HG02970 (cell line): ENCODE results near the gene ZNF385A.

ENCODE experiments used
- ATAC-seq: cut with Tn5 transposase; IDR thresholded peaks from one replicate; pipeline ENCODE4 v1.9.1; 2021; ENCODE audit warnings: mild to moderate bottlenecking, moderate library complexity, moderate number of reproducible peaks; ENCODE audit not compliant: unreplicated experiment, low FRiP score

ZNF385A gene

DNA sequence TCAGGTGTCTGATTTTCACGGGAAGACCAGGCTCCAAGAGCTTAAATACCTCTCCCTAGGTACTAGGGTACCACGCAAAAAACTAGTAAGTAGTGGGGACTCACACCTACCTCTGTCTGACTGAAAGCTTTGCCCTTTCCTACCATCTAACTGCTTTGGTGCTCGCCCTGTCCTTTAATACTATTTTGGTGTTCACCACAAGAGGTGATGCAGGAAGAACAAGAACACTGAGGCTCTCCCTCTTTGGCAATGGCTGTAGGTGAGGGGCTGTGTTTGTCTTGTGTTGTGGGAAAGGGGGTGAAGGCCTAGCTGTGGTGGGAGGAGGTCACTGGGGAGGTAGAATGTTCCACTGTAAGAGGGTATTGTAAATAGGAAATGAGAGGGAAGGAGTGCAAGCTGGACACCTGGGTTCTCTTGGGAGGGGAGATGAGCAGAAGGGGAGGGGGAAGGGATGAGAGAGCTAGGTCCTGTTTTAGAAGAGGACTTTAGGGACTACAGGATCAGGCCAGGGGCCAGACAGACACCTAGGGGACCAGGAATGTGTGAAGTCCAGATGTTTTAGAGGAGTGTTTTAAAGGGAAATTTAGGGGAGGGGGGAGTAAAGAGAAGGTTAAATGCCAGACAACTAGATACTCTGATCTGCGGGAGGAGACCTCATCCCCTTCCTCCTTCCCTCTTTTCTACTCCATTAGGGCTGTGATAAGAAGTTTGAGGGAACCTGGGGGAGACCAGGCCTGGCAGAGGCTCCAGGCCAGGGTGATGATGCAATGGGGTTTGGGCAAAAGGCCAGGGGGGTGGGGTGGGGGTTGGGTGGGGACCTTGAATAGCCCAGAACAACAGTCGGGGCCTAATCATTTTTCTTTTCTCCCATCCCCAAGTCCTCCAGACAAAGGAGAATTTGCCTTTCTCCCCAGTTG, 32.4 kb upstream of the ZNF385A start:
- ATAC-seq, result no peak

DNA sequence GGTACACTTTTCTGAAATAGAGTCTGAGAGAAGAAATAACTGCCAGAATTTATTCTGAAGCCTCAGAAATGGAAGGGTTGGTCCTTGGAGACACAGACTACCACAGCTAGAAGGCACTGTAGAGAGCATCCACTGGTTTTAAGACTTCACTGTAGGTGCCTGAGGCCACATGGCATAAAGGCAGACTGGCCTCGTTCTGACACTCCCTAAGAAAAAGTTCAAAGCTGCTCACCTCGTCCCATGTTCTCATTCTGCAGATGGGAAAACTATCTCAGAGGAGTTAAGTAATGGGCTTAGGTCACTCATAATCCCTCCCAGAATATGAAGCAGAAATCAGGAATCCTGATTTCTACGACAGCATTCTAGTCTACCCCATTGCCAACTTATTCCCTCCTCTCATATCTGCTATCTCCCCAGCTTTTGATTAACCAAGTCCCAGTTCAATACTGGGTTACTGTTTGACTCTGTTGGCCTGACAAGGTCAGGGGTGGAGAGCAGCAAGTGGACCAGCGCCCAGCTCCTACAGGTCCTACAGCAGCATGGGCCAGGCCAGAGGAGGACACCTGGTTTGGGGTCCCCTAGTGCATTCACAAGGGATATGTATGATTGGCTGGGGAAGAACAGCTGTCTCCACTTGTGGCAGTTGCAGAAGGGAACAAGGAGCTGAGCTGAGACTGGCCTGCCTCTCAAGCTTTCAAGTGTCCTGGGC, 30.8 kb upstream of the ZNF385A start:
- no peak for ATAC-seq

DNA sequence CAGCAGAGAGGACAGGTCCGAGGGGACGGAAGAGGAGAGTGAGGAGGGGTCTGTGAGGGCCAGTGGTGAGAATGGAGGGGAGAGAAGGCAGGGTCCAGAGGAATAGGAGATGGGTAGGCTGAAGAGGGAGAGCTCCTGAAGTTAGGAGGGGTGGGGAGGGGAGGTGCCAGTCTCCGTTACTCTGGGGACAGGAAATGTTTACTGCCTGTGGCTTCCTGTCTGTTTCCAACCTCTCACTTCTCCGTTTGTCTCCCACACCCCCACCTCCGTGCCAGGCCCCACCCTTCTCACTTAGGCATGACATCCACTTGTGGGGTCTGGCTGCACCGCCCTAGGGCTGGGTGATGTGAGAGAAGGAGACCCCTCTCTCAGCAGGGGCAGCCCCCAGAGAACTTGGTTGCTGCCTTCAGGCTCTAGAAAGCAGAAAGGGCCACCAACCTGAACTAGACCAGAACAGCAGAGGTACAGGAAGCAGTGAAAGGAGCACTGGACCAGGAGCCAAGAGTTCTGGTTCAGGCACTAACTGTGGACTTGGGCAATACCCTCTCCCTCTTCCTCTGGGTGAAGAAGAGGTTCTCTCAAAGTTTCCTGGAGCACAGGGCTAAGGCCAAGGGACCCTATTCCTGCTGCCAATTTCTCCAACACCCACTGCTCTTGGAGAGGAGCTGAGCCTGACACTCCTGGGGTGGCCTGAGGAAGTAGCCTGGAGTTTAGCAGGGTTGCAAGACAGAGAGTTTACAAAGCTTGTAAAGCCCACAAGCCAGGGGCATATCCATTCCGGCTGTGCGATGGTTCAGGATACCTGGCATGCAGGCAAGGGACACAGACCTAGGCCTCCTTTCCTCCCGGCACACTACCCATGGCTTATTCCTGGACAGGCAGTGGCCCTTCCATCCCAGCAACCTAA, 29.0 kb upstream of the ZNF385A start:
- ATAC-seq, result no peak

DNA sequence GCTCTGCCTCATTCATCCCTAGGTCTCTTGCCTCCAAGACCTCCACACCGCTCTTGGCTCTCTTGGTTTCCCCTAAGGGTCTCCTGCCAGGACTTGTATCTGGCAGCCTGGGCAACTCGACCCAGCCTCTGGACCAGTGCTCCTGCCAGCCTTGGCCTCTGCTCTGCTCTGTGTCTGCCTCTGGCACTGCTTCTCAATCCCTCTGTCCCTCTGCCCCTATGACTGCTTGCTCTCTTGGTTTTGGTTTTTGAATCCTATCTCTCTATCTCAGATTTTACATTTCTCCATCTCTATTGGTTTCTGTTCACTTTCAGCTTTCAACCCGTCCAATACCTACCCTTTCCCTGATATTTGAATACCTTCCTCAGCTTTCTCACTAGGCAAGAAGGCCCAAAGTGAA, 28.3 kb upstream of the ZNF385A start:
- ATAC-seq, result no peak

DNA sequence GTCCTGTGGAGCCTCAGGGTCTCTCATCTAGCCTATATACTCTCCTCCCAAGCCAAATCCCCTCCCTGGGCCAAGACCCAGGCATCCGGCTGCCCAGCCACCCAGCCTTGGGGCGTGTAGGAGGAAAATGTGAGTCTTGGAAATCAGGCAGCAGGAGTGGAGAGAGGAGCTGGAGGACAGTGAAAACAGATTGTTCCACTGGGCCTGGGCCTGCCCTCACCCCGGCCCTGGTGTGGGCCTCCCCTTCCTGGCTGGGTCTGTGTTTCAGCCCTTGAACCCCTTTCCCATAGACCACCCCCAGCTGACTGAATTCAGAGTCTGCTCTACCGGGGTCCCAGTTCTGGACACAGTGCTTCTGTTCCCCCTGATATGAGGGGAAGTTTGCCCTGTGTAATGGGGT, 27.8 kb upstream of the ZNF385A start:
- ATAC-seq, result no peak

DNA sequence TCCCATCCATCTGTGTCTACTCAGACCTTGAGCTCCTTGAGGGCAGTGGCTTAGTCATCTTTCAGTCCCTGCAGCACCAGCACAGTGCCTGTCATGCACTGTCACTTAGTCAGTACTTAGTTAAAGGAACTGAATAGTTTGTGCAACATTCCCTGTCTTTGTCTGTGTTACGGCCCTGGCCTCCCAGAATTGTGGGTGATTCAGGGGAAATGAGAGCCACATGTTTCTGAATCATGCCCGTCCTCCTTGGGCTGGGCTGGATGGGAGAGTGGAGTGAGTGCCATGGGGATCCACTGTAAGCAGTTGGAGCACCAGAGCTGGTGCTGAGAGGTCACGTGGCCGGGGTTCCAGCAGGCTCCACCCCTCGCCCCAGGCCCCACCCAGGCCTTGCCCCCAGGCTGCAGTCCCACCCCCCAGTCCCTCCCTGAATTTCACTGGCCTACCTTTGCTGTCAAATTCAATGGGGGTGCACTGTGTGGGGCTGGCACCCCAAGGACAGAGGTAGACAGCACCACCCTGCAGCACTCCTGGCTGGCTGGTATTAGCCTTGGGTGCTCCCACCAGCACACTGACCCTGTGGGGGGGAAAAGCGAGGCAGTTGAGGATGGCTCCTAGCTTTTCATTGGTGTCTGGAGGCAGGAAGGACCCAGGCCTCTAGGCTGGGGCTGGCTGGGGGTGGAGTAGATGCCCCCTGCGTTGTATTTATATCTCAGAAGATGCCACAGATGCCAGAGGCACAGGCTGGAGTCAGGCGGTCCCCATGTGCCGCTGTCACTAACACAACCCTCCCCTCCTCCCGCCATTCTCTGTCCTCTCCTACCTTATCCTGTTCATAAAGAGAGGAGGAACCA, 27.1 kb upstream of the ZNF385A start:
- ATAC-seq, result no peak

DNA sequence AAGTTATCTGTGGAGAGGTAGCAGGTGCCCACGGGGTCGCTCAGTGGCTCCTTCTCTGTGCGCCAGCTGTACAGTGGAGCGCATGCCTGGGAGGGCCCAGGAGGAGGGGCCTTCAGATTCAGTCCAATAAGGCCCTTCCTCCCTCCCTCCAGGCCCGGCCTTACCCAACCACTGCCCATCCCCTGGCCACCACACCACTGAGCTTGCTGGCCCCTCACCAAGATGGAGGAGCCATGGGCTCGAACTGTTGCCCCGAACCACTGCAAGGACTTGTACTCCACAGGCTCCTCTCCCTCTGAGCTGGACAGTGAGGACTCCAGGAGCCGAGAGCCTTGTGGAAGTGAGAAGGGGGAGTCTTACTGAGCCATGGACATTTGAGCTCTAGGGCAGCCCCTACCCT, 24.7 kb upstream of the ZNF385A start:
- no peak for ATAC-seq

DNA sequence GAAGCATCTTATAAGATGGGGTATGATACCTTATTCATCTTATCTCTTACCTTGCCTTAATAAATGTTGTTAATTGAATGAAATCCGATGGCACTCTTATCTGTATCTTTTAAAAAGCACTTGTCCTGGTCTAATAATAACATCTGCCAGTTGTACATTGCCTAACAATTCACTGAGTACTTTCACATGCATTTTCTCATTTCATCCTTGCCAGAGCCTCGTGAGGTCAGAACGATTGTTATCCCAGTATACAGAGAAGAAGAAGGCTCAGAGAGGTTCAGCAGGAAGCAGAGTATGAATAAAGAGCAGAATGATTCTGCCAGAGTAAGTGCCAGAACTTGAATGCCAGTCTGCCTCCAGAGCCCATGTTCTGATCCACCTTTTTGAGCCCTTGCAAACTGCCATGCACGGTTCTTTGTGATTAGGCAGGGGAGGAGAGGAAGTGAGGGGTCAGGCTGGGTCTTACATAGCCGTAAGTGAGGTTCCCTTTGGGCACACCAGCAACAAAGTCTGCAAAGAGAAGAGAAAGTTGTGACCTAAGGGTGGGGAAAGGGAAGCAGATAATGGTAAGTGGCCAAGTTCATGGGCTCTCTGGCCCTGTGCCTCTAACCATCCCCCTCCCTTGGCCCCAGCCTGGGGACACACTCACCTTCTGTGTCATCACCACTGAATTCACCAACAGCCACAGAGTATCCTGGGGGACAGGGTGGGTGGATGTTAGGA, 22.8 kb upstream of the ZNF385A start:
- no peak for ATAC-seq

DNA sequence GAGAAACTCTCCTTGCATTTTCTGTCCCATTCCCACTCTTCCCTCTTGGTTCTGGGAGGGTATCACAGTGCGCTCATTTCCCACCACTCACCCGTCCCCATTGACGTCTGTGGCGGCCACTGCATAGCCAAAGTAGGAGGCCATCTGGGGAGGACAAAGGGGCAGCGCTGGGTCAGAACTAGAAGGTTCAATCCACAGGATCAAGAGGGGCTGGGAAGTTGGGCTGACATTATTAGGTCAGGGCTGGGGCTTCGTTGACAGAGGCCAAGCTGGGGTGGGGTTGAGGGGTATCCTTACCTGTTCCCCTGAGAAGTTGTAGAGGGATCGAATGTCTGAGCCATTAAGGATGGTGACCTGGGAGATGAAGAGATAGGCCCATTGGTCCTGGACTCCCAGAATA, 21.0 kb upstream of the ZNF385A start:
- ATAC-seq, result no peak

DNA sequence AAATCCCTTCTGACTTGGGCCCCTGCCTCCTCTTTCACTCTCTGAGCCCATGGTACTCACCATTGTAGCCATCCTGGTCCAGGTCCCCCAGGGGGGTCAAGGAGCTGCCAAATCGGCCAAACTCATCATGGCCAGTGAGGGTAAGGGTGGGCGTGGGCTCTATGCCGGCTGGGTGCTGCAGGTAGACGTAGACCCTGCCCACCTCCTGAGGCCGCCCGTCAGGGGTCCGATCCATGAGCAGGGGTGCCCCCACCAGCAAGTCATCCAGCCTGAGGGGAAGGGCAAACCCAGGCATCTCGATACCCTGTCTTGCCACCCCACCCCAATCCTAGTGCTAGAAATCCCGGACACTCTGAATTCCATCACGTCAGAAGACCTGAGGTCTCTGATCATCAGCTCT, 20.6 kb upstream of the ZNF385A start:
- ATAC-seq, result no peak

DNA sequence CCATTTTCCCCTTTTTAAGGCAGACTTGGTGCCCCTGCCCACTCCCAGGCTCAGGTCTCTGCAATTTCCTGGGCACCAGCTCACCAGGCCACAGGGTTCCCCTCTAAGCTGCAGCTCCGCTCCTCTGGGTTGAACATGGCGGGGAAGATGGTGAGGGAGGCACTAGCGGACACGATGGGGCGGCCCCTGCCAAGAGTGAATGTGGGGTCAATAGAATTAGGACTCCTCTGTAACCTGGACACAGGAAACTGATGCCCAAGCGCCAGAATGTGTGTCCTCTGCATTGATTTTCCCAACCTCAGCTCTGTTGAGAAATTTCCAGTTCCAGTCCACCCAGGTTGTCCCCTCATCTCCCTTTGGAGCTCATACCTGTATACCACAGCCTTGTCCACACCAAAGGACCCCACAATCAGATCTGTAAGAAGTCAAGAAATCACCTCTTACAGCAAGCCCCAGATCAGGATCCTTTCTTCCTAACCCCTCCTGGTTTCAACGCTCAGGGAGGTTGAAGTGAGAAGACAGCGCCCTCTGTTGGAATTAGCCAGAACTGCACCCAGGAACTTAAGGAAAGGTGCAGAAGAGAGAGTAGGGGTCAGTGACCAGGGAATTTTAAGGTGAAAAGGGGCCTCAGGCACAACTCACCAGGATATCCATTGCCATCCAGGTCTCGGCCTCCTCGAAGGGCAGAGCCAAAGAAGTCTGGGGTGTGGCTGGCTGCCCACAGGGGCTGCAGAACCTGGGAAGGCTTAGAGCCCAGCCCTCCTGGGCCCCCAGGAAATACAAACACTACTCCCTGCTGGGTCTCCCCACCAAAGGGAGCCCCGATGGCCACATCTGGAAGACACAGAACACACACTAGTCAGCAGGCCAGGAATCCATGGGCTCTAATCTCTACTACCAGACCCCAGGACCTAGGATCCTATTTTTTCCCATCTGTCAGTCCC, 19.8 kb upstream of the ZNF385A start:
- ATAC-seq, result no peak

DNA sequence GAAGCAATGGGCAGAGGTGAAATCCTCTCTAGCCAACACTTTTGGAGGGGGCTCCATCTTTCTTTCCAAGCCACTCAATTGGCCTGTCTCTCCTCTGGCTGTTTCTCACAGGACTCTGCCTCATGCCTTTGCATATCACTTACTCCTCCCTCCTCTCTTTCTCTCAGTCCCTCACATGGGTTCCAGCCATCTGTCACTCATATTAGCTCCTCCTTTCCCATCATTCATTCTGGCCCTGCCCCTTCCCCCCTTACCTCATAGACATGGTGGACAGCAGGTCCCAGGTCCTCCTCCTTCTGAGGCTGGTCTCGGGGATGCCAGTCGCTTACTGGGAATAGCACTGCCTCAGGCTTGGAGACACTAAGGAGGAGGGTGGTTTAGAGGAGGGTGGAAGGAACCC, 16.6 kb upstream of the ZNF385A start:
- ATAC-seq, result no peak

DNA sequence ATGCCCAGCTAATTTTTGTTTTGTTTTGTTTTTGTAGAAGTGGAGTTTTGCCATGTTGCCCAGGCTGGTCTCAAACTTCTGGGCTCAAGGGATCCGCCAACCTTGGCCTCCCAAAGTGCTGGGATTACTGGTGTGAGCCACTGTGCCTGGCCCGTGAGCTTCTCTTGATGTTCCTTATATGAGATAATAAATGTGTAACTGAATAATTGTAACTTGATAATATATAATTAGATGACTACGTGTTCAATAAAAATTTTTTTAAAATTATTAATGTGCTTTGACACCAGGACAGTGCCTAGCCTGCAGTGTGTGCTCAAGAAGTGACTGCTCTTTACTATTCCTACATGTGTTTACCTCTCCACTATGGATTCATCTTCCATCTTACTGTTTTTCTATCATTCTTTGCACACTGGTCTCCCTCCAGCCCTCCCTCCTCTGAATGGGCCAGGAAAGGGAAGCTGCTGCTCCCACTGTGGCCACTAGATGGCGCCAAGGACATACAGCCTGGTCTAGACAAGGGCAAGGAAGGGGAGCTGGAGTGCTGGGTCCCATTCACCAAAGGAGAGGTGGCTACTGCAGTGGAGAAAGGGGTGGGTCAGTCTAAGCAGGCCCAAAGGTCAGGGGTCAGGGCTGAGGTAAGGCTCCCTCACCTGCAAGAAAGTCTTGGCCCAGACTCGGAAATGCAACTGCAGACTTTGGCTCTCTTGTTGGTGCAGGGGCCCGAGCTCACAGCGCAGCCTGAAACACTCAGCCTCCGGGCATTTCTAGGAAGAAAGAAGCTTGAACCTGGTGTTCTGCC, 14.7 kb upstream of the ZNF385A start:
- no peak for ATAC-seq

DNA sequence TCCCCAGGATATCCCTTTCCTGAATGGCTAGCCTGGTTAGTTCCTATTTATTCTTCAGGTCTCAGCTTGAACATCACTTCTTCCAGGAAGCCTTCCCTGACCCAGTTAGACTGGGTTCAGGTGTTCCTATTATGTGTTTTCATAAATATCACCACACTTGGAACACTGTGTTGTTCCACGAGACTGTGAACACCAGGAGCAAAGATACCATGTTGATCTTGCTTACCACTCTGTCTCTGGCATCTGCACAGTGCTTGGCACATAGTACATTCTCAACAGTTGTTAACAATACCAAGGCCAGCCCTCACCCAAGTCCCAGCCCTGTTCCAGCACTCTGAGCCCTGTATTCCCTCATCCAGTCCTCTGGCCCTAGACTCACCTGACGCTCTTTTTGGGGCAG, 13.7 kb upstream of the ZNF385A start:
- no peak for ATAC-seq

DNA sequence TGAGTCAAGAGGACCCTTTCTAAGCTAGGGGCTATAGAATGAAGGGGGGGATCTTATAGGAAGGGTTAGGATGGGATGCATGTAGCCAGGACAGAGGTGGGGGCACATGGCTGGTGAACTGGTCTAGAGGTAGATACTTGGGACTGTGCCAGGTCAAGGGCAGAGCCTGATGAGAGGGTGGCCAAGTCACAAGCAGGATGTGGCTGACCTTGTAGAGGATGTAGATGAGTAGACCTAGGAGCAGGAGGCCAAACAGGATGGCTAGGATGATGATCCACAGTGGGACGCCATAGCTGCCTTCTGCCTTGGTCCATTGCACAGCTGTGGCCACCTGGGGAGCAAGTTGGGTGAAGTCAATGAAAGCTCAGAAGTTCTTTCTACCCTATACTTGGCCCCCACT, 12.6 kb upstream of the ZNF385A start:
- no peak for ATAC-seq

DNA sequence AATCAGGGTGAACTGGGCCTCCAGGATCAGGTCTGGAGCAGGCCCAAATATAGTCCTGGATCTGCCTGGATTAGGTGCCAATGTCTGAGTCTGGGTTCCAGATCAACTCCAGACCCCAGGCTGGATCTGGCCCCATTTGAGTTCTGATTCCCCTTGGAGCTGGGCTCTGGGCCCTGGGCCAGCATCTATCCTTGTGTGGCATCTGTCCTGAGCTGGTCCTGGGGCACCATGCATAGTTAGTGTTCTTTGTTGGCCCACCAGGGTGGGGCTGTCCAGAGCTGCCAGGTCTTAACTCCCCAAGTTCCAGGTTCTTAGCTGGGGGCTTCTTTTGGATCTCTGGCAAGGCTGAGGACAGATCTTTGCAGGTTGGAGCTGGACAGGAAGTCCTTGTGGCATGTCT, 11.0 kb upstream of the ZNF385A start:
- ATAC-seq, result no peak

DNA sequence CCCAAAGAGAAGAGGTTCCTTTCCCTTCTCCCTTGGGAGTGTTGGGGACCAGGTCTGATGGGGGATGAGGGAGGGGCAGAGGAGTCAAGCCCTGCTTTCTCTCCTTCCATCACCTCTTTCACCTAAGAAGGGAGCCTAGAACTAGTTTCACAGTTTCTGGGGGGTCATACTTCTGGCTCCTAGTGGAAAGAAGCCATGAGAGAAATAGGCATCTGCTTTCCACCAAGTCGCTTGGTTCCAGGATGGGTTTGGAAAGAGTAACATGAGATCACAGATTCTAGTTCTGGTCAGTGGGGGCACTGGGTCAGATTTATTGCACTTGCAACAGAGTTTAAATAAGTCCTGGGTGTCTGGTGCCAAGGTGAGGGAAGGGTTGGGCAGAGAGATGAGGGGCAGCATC, 10.5 kb upstream of the ZNF385A start:
- no peak for ATAC-seq
